Left lung (tissue), 10 donors: ENCODE data around the gene DEPP1. TPM values are rescaled to one million over a fixed set of nuclear protein-coding genes. Genes with fewer than 3 reads are reported as not detected.

Experiments used
- ATAC-seq: fragments of 200-7000 bp; cut with Tn5 transposase; one replicate; pipeline ENCODE4 v1.9.1; 2020; ENCODE audit warnings: moderate library complexity
- DNase-seq, 4 donors: peaks; one replicate each; pipeline ENCODE4 v3.0.0-alpha.2; 2013 to 2020
- H3K27ac ChIP-seq, 2 donors: fragments of 200-600 bp; sonication (generic) in 1 of 2; one replicate each; pipeline versions ENCODE4 v1.5.0 to v1.8.0; 2020 to 2021
- H3K27me3 ChIP-seq, 2 donors: fragments of 200-600 bp; sonication (generic) in 1 of 2; one replicate each; pipeline versions ENCODE4 v1.5.0 to v1.8.0; 2020 to 2021
- H3K36me3 ChIP-seq, 2 donors: fragments of 200-600 bp; sonication (generic) in 1 of 2; one replicate each; pipeline versions ENCODE4 v1.5.0 to v1.8.0; 2020 to 2021
- H3K4me1 ChIP-seq, 2 donors: fragments of 200-600 bp; one replicate each; pipeline ENCODE4 v1.8.0; 2021
- H3K4me3 ChIP-seq, 2 donors: fragments of 200-600 bp; sonication (generic) in 1 of 2; one replicate each; pipeline versions ENCODE4 v1.5.0 to v1.8.0; 2020 to 2021; ENCODE audit warnings: mild to moderate bottlenecking in 1 of 2
- H3K9me3 ChIP-seq, 2 donors: fragments of 200-600 bp; sonication (generic) in 1 of 2; one replicate each; pipeline versions ENCODE4 v1.5.0 to v1.8.0; 2020 to 2021
- CTCF ChIP-seq, 2 donors: fragments of 200-600 bp; sonication (generic) in 1 of 2; IDR thresholded peaks; one replicate each; pipeline versions ENCODE4 v1.5.0 to v1.8.0; 2021; ENCODE audit warnings: antibody characterized with exemption in 2 of 2
- intact Hi-C, 2 donors: fragments of 100-400 bp; cut with DNase I; formaldehyde crosslinking; loops; one replicate each; pipeline versions ENCODE4 v1.11.2 to v1.14.2; 2022
- polyA plus RNA-seq, 6 donors: library from polyadenylated mRNA; unstranded; fragments of 120-200 nt; gene quantifications; one replicate each; pipeline ENCODE4 v1.2.1, GENCODE V29; 2013; ENCODE audit not compliant: insufficient read length in 6 of 6
- total RNA-seq, 2 donors: library from RNA; stranded (reverse); fragmentation: NEBNext Ultra II Directional; extraction: Animal tissue kit (Norgen Biotek cat#: 25700); gene quantifications; one replicate each; pipeline ENCODE4 v1.2.1, GENCODE V29; 2021
- donor health status: DM: no; HTN: yes; CAD: no.
- donor health status: DM: no; HTN: no; CAD: no.

DEPP1 gene
- total and polyA plus RNA-seq, 8 donors = 18.5 to 59.8 (median 28.3) TPM

- ATAC-seq (no peak), DNase-seq (no peak)
- Histone ChIP-seq H3K27ac (no peak overlapping the region), H3K9me3 (no peaks in the 10 kb centered on the region), H3K4me3 (no peak overlapping the region), H3K36me3 (no peaks in the 10 kb centered on the region), H3K4me1 (peaks cover 8 to 57% of the 10 kb centered on the region in 2 donors), H3K27me3 (no peaks in the 10 kb centered on the region)
- intact Hi-C loops = loop anchor here in 1 of 2 donors (5.0 kb wide), 1 partner anchor 44 kb away; the partner anchor contains the start of gene DEPP1
- TF ChIP-seq CTCF (IDR thresholded peaks at IDR 0.05) = no peak
Measured at GRCh38 chr10:44933451-44934321, 44.9 kb downstream of the DEPP1 start.

- Histone ChIP-seq H3K4me3 (no peak overlapping the region), H3K36me3 (no peaks in the 10 kb centered on the region), H3K9me3 (no peaks in the 10 kb centered on the region), H3K27ac (no peak overlapping the region), H3K27me3 (no peaks in the 10 kb centered on the region), H3K4me1 (peaks cover 8 to 50% of the 10 kb centered on the region in 2 donors)
- ATAC-seq (peak; percentile 97), DNase-seq (peak; percentile 67 to 98 (median 87))
- intact Hi-C loops = loop anchor here in 1 of 2 donors (5.0 kb wide), 1 partner anchor 45 kb away; the partner anchor contains the start of gene DEPP1
- TF ChIP-seq CTCF (IDR thresholded peaks at IDR 0.05) = peak; percentile 94 to 98
Measured at GRCh38 chr10:44932517-44933450, 45.8 kb downstream of the DEPP1 start.

- Histone ChIP-seq H3K27ac (no peak overlapping the region), H3K4me1 (peaks cover 8 to 48% of the 10 kb centered on the region in 2 donors), H3K9me3 (no peaks in the 10 kb centered on the region), H3K36me3 (no peaks in the 10 kb centered on the region), H3K27me3 (no peaks in the 10 kb centered on the region), H3K4me3 (no peak overlapping the region)
- DNase-seq (no peak), ATAC-seq (no peak)
- intact Hi-C loops = loop anchor here in 1 of 2 donors (5.0 kb wide), 1 partner anchor 45 kb away; the partner anchor contains the start of gene DEPP1
- no peak for TF ChIP-seq CTCF (IDR thresholded peaks at IDR 0.05)
Measured at GRCh38 chr10:44931621-44932516, 46.7 kb downstream of the DEPP1 start.

GRCh38 chr10:44930904-44931620, 47.5 kb downstream of the DEPP1 start:
- no peak for TF ChIP-seq CTCF (IDR thresholded peaks at IDR 0.05)
- Histone ChIP-seq H3K4me3 (no peak overlapping the region), H3K9me3 (no peaks in the 10 kb centered on the region), H3K36me3 (no peaks in the 10 kb centered on the region), H3K4me1 (peaks cover 8 to 42% of the 10 kb centered on the region in 2 donors), H3K27ac (no peak overlapping the region), H3K27me3 (no peaks in the 10 kb centered on the region)
- ATAC-seq = no peak
- peak in 1 of 4 donors; percentile 36 for DNase-seq
- intact Hi-C loops = loop anchor here in 1 of 2 donors (5.0 kb wide), 1 partner anchor 46 kb away; the partner anchor contains the start of gene DEPP1
